ENCODE results near the gene CEP85. TPM values are rescaled to one million over a fixed set of nuclear protein-coding genes. Genes with fewer than 3 reads are reported as not detected.

CEP85 gene
- total RNA-seq, 2 donors from 2014 or later = 6.2 to 6.9 TPM

DNA sequence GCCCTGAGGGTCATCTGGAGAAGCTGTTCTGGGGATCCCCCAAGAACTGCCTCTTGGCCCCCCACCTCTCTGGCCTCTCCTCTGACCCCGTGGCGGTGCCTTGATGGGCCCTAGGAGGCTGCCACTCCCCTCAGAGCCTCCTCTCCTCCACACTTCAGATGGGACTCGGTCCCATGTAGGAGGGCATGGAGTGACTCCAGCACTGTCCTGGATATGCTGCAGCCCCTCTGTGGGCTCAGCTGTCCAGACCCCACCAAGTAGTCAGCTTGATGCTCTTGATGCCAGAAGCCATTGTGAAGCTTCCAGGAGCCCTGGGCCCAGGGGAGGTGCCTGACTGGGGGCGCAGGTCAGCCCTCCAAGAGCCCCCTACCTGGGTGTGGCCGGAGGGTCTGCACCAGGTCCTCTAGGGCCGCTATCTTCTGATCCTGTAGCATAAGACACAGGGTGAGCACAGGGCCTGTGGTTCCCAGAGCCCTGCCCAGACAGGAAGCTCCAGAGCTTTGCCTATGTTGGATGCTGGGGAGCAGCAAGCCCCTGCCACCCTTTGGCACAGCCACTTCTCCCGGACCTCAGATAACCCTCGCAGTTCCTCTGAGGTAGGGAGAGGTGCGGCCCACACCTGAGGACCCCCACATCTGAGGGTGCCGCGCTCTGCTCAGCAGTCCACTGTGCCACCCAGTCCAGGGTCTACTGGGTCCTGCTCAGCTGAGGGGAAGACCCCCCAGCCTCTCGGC is 63.2 kb downstream of the CEP85 start:
- no peak overlapping the region for H3K4me3 ChIP-seq
- no peak overlapping the region for H3K27ac ChIP-seq
- TF ChIP-seq, protein P1, sequence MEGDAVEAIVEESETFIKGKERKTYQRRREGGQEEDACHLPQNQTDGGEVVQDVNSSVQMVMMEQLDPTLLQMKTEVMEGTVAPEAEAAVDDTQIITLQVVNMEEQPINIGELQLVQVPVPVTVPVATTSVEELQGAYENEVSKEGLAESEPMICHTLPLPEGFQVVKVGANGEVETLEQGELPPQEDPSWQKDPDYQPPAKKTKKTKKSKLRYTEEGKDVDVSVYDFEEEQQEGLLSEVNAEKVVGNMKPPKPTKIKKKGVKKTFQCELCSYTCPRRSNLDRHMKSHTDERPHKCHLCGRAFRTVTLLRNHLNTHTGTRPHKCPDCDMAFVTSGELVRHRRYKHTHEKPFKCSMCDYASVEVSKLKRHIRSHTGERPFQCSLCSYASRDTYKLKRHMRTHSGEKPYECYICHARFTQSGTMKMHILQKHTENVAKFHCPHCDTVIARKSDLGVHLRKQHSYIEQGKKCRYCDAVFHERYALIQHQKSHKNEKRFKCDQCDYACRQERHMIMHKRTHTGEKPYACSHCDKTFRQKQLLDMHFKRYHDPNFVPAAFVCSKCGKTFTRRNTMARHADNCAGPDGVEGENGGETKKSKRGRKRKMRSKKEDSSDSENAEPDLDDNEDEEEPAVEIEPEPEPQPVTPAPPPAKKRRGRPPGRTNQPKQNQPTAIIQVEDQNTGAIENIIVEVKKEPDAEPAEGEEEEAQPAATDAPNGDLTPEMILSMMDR (IDR thresholded peaks at IDR 0.05) = no peak
- no peak for TF ChIP-seq POLR2A (IDR thresholded peaks at IDR 0.05)
- H3K36me3 ChIP-seq (replicated peaks in 1 of 2; ENCODE audit: insufficient read depth in 1 of 2, low read depth in 2 of 2) = no peaks in the 10 kb centered on the region
- no peaks in the 10 kb centered on the region for H3K27me3 ChIP-seq
- DNase-seq = no peak
- 93 to 96% methylated on average over 8 to 12 of the region's 12 CpGs for WGBS, 2 donors
- H3K9me3 ChIP-seq = no peaks in the 10 kb centered on the region
- no peaks in the 10 kb centered on the region for H3K4me1 ChIP-seq
- intact Hi-C loops (cut with DNase I) = no loop called here
- ATAC-seq = no peak

DNA sequence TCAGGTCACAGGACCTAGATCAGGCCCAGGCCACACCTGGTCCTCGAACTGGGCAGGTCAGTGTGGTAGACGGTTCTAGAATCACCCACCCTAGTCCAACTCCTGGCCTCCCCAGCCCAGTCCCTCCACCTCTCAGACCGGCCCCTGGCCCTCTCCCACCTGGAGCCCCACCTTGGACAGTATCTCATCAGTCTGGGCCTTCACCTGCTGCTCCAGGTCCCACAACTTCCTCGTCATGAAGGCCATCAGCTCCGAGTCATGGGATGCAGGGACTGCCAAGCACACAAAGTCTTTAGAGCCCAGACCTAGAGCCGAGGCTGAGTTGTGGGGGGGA is 63.8 kb downstream of the CEP85 start:
- no peaks in the 10 kb centered on the region for H3K27me3 ChIP-seq
- no peak for DNase-seq
- TF ChIP-seq, protein P1 (IDR thresholded peaks at IDR 0.05) = no peak
- no peak for TF ChIP-seq POLR2A (IDR thresholded peaks at IDR 0.05)
- no peak for ATAC-seq
- H3K36me3 ChIP-seq (replicated peaks in 1 of 2; ENCODE audit: insufficient read depth in 1 of 2, low read depth in 2 of 2) = no peaks in the 10 kb centered on the region
- H3K9me3 ChIP-seq = no peaks in the 10 kb centered on the region
- no peak overlapping the region for H3K4me3 ChIP-seq
- WGBS, 2 donors = 71 to 96% methylated on average over 3 to 6 of the region's 6 CpGs
- intact Hi-C loops (cut with DNase I) = no loop called here
- no peaks in the 10 kb centered on the region for H3K4me1 ChIP-seq
- H3K27ac ChIP-seq = no peak overlapping the region

DNA sequence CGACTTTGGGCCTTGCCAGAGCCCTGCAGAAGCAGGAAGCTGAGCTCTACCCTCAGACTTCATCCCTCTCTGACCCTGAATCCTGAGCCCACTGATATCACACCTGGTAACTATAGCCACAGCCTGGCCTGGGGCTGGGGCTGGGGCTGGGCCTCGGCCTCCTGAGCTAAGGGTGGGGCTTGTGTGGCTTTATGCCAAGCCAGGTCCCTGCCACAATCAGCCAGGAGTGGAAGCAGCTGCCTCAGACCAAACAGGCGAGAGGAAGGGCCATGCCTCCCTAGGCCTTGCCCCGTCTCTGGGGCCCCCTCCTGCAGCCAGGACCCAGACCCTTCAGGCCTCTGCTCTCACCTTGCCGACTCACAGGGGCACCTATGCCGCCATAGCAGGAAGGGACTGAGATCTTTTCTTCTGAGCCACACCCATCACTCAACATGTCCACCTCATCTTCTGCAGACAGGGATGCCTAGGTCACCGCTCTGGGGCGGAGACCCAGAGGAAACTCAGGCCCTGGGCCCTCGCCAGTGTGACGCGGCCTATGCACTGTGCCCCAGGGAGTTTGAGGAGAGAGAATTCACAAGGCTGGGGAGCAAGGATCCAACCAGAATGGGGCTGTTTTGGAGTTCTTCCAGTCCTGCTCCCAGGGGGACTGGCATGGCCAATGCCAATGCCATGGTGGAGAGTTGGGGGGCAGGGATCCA is 66.7 kb downstream of the CEP85 start:
- Histone ChIP-seq H3K4me3 (no peak overlapping the region), H3K9me3 (no peaks in the 10 kb centered on the region), H3K27ac (no peak overlapping the region), H3K27me3 (no peaks in the 10 kb centered on the region), H3K36me3 (replicated peaks in 1 of 2; ENCODE audit: insufficient read depth in 1 of 2, low read depth in 2 of 2) (no peaks in the 10 kb centered on the region), H3K4me1 (peaks cover 2% of the 10 kb centered on the region)
- TF ChIP-seq, protein P1 (IDR thresholded peaks at IDR 0.05) = no peak
- DNase-seq (no peak), ATAC-seq (no peak)
- intact Hi-C loops (cut with DNase I) = no loop called here
- WGBS, 2 donors = 85 to 96% methylated on average over 5 to 11 of the region's 11 CpGs

DNA sequence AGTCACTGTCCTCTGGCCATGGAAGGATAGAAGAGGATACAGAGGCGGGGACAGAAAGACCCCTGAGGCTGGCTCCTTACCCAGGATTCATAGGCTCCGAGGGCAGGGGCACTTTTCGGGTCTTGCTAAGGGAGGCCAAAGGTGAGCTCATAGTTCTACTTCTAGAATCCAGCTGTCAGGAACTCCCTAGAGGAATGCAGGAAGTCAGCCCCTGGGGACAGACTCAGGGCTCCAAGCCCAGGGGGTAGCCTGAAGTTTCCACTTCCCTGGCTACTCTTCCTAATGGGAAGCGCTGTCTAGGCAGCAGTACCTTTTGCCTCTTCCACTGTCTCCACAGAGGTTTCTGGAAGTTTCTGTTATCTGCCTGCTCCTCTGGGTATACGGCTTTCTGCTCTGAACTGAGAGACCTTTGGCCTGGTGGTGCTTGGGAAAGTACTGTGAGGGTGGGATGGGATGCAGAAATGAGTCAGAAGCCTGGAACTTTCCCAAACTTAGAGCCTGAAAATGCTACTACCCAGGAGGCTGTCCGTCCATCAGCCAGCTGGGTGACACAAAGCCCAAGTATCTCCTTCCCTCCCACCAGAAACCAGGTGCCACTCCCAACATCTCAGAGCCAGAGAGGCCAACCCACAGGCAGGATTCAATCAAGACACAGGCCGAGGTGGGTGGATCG is 68.9 kb downstream of the CEP85 start:
- H3K36me3 ChIP-seq (replicated peaks in 1 of 2; ENCODE audit: insufficient read depth in 1 of 2, low read depth in 2 of 2) = no peaks in the 10 kb centered on the region
- ATAC-seq (no peak), DNase-seq (no peak)
- no peaks in the 10 kb centered on the region for H3K27me3 ChIP-seq
- no peak for TF ChIP-seq POLR2A (IDR thresholded peaks at IDR 0.05)
- TF ChIP-seq, protein P1 (IDR thresholded peaks at IDR 0.05) = no peak
- H3K9me3 ChIP-seq = no peaks in the 10 kb centered on the region
- H3K4me1 ChIP-seq = peaks cover 12% of the 10 kb centered on the region
- WGBS, 2 donors = 68 to 74% methylated on average over 7 to 8 of the region's 8 CpGs
- no peak overlapping the region for H3K4me3 ChIP-seq
- no peak overlapping the region for H3K27ac ChIP-seq
- intact Hi-C loops (cut with DNase I) = no loop called here
